Measurements from ENCODE around the gene TXNDC9. TPM values are rescaled to one million over a fixed set of nuclear protein-coding genes. Genes with fewer than 3 reads are reported as not detected.
"Not testable (repeated sequence)": the region's sequence is repeated elsewhere in the genome, so short reads cannot be mapped to it uniquely, and the experiment has no call there.

Gene TXNDC9
- total and polyA plus RNA-seq, 2 of the 8 experiments (the other 6 are each of a cell fraction or from before 2014, with no cell fraction given): 12.9 to 35.6 TPM

- not testable (repeated sequence) for H2BK20ac ChIP-seq (ENCODE audit: low read length); H3K27me3 ChIP-seq (replicated peaks in 1 of 4; ENCODE audit: control insufficient read depth in 3 of 4, extremely low read depth in 1 of 4, insufficient read depth in 3 of 4, low read length in 3 of 4); H3K27ac ChIP-seq (ENCODE audit: low read depth, low read length); H2BK120ac ChIP-seq (replicated peaks; ENCODE audit: low read depth, low read length); H4K91ac ChIP-seq (replicated peaks; ENCODE audit: insufficient read length, low read length); FAIRE-seq; H2AFZ ChIP-seq (ENCODE audit: low read length); H4K20me1 ChIP-seq (replicated peaks in 1 of 2; ENCODE audit: control insufficient read depth in 1 of 2, insufficient read depth in 2 of 2, low read length in 2 of 2); H3K14ac ChIP-seq (ENCODE audit: insufficient read length); H2AK5ac ChIP-seq (ENCODE audit: low read depth, low read length); DNase-seq (ENCODE audit: low read depth in 1 of 2, low spot score in 2 of 2); H3K23ac ChIP-seq (ENCODE audit: insufficient read length); H2BK12ac ChIP-seq (ENCODE audit: low read depth, low read length); H3K36me3 ChIP-seq (ENCODE audit: control insufficient read depth in 2 of 4, insufficient read depth in 4 of 4, low read length in 3 of 4); H3K56ac ChIP-seq (replicated peaks; ENCODE audit: insufficient read length, low read depth, low read length); H3K23me2 ChIP-seq (ENCODE audit: low read depth, low read length); H3K4me3 ChIP-seq (ENCODE audit: extremely low read depth in 1 of 4, insufficient read depth in 2 of 4, low read depth in 3 of 4, low read length in 4 of 4); H3K9me3 ChIP-seq (ENCODE audit: insufficient read depth in 2 of 2, low read depth in 1 of 2, low read length in 1 of 2); H3K4ac ChIP-seq (replicated peaks; ENCODE audit: insufficient read length, low read depth, low read length); H3K18ac ChIP-seq (ENCODE audit: extremely low read depth, low read length); H3K4me1 ChIP-seq (replicated peaks in 1 of 4; ENCODE audit: control insufficient read depth in 3 of 4, insufficient read depth in 4 of 4, low read length in 3 of 4); H3K79me1 ChIP-seq (ENCODE audit: low read depth, low read length); H4K5ac ChIP-seq (ENCODE audit: insufficient read length, low read depth, low read length); H2BK15ac ChIP-seq (ENCODE audit: low read length); H4K8ac ChIP-seq (ENCODE audit: extremely low read depth, insufficient read depth, low read length); H2BK5ac ChIP-seq (ENCODE audit: low read depth, low read length); H3K4me2 ChIP-seq (ENCODE audit: insufficient read depth in 1 of 2, low read depth in 2 of 2, low read length in 2 of 2); H3K9ac ChIP-seq (replicated peaks in 1 of 4; ENCODE audit: extremely low read depth in 1 of 4, low read depth in 3 of 4, low read length in 3 of 4)
- H3K79me2 ChIP-seq (ENCODE audit: control insufficient read depth in 1 of 2, insufficient read depth in 2 of 2, low read length in 2 of 2): peaks cover 15 to 92% of the 10 kb centered on the region in 2 experiments
- POLR2A ChIA-PET (ENCODE audit: partially characterized antibody): interaction anchor here (1.3 kb wide), 1 partner anchor 17 kb away, joined by 3 read pairs; the partner anchor contains the start of gene EIF5B
- 89% methylated on average over 7 of the region's 8 CpGs; no CpG with 5 or more reads in 1 of the 2 experiments for WGBS, 2 experiments (ENCODE audit: extremely low coverage in 1 of 2, insufficient coverage in 1 of 2, insufficient read length in 1 of 2, insufficient replicate concordance in 2 of 2, low coverage in 1 of 2, low lambda C conversion rate in 2 of 2, missing lambda C conversion rate in 1 of 2)
- CTCF ChIA-PET (ENCODE audit: partially characterized antibody): interaction anchor here (0.7 to 1.9 kb wide), 2 partner anchors 18 to 1595 kb away, joined by 3 to 9 read pairs; partner anchors contain the start of genes EIF5B and TXNDC9
Measured at GRCh38 chr2:99354825-99355224, 18.7 kb upstream of the TXNDC9 start.
